DND-41 (cell line): ENCODE results near the gene HMGXB3.

Experiments
- EZH2 ChIP-seq: IDR thresholded peaks from 3 replicates; pipeline ENCODE4 v1.6.1; 2012; ENCODE audit warnings: borderline replicate concordance, low read depth, mild to moderate bottlenecking, moderate library complexity, low read length, inconsistent platforms; ENCODE audit not compliant: severe bottlenecking
- TF ChIP-seq, protein P1 (sequence below): IDR thresholded peaks from 2 replicates; pipeline ENCODE4 v1.5.1; 2012; ENCODE audit warnings: borderline replicate concordance, low read length, moderate library complexity, mild to moderate bottlenecking; ENCODE audit not compliant: poor library complexity, severe bottlenecking; ENCODE audit errors: extremely low read depth

GRCh38 chr5:150065346-150065745 lies 64.8 kb downstream of the HMGXB3 start:
- TF ChIP-seq EZH2, result no peak
- TF ChIP-seq, protein P1, sequence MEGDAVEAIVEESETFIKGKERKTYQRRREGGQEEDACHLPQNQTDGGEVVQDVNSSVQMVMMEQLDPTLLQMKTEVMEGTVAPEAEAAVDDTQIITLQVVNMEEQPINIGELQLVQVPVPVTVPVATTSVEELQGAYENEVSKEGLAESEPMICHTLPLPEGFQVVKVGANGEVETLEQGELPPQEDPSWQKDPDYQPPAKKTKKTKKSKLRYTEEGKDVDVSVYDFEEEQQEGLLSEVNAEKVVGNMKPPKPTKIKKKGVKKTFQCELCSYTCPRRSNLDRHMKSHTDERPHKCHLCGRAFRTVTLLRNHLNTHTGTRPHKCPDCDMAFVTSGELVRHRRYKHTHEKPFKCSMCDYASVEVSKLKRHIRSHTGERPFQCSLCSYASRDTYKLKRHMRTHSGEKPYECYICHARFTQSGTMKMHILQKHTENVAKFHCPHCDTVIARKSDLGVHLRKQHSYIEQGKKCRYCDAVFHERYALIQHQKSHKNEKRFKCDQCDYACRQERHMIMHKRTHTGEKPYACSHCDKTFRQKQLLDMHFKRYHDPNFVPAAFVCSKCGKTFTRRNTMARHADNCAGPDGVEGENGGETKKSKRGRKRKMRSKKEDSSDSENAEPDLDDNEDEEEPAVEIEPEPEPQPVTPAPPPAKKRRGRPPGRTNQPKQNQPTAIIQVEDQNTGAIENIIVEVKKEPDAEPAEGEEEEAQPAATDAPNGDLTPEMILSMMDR, result no peak
